B cell (primary cell): ENCODE results near the gene DUOXA2. TPM values are rescaled to one million over a fixed set of nuclear protein-coding genes. Genes with fewer than 3 reads are reported as not detected.

Experiments
- ATAC-seq: fragments of 200-7000 bp; cut with Tn5 transposase; one replicate; pipeline ENCODE4 v1.10.0; 2021; ENCODE audit warnings: low read depth, mild to moderate bottlenecking, moderate number of reproducible peaks, moderate library complexity
- CTCF ChIA-PET: fragments of 350-600 bp; sonication (Branson Sonifier 250); formaldehyde crosslinking; loops from one replicate; lab custom pipeline; 2021; ENCODE audit warnings: antibody characterized with exemption, inconsistent platforms; lab: Charles Lee
- POLR2A ChIA-PET: fragments of 350-600 bp; sonication (Branson Sonifier 250); formaldehyde crosslinking; loops from one replicate; lab custom pipeline; 2021; ENCODE audit warnings: antibody characterized with exemption; lab: Charles Lee
- DNase-seq: peaks from one replicate; pipeline ENCODE4 v3.0.0; 2013
- H2AFZ ChIP-seq: 2 replicates; pipeline ENCODE4 v1.6.1; 2012; ENCODE audit warnings: mild to moderate bottlenecking, low read depth, low read length; ENCODE audit not compliant: insufficient read depth, poor library complexity, severe bottlenecking
- H3K27ac ChIP-seq, 2 donors: 1 replicate in 1 of 2; 2 replicates in 1 of 2; pipeline ENCODE4 v1.5.1; 2012 to 2013; ENCODE audit warnings: low read length in 2 of 2, mild to moderate bottlenecking in 2 of 2, moderate library complexity in 1 of 2
- H3K27me3 ChIP-seq, 4 experiments: fragments of 200-600 bp in 1 of 4; sonication (generic) in 1 of 4; replicated peaks in 1 of 4; 1 replicate in 2 of 4; 2 replicates in 2 of 4; pipeline versions ENCODE4 v1.6.1 to v1.7.0; 2013 to 2016; ENCODE audit warnings: low read length in 3 of 4, mild to moderate bottlenecking in 2 of 4, mixed read lengths in 1 of 4, moderate library complexity in 1 of 4; ENCODE audit not compliant: insufficient read depth in 4 of 4, control insufficient read depth in 3 of 4; ENCODE audit errors: control extremely low read depth in 1 of 4
- H3K36me3 ChIP-seq, 2 experiments: replicated peaks in 1 of 2; 1 replicate in 1 of 2; 2 replicates in 1 of 2; pipeline versions ENCODE4 v1.6.1 to v1.7.1; 2013; ENCODE audit warnings: low read length in 1 of 2; ENCODE audit not compliant: insufficient read depth in 2 of 2, control insufficient read depth in 1 of 2; ENCODE audit errors: control extremely low read depth in 1 of 2, extremely low read depth in 1 of 2
- H3K4me1 ChIP-seq, 2 donors: fragments of 200-600 bp in 1 of 2; sonication (generic) in 1 of 2; 1 replicate in 1 of 2; 2 replicates in 1 of 2; pipeline versions ENCODE4 v1.5.1 to v1.6.1; 2013 to 2017; ENCODE audit warnings: low read length in 2 of 2; ENCODE audit not compliant: control insufficient read depth in 2 of 2, insufficient read depth in 2 of 2
- H3K4me2 ChIP-seq: replicated peaks from 2 replicates; pipeline ENCODE3; 2012; ENCODE audit warnings: mild to moderate bottlenecking, low read depth, low read length; ENCODE audit not compliant: poor library complexity, severe bottlenecking
- H3K4me3 ChIP-seq, 5 experiments: fragments of 200-600 bp in 1 of 5; sonication (generic) in 1 of 5; 1 replicate in 3 of 5; 2 replicates in 2 of 5; pipeline versions ENCODE4 v1.5.1 to v1.7.0; 2011 to 2016; ENCODE audit warnings: low read length in 4 of 5, mild to moderate bottlenecking in 4 of 5, low read depth in 2 of 5, control low read depth in 1 of 5, moderate library complexity in 1 of 5; ENCODE audit not compliant: insufficient read depth in 1 of 5; ENCODE audit errors: control extremely low read depth in 1 of 5, extremely low read depth in 1 of 5
- H3K79me2 ChIP-seq: fragments of 200-600 bp; sonication (generic); one replicate; pipeline ENCODE4 v1.6.0; 2016; ENCODE audit warnings: low read length; ENCODE audit not compliant: control insufficient read depth, insufficient read depth
- H3K9ac ChIP-seq: fragments of 200-600 bp; sonication (generic); 2 replicates; pipeline ENCODE4 v1.6.1; 2017; ENCODE audit warnings: mild to moderate bottlenecking, low read length, moderate library complexity
- H3K9me3 ChIP-seq, 3 donors: one replicate each; pipeline versions ENCODE4 v1.6.1 to v1.7.1; 2013; ENCODE audit warnings: low read length in 2 of 3; ENCODE audit not compliant: control insufficient read depth in 2 of 3, insufficient read depth in 1 of 3; ENCODE audit errors: control extremely low read depth in 1 of 3
- H4K20me1 ChIP-seq: 2 replicates; pipeline ENCODE4 v1.6.0; 2012; ENCODE audit warnings: mild to moderate bottlenecking, low read length; ENCODE audit not compliant: insufficient read depth, control insufficient read depth, poor library complexity, severe bottlenecking
- H3K27ac Mint-ChIP-seq: one replicate; pipeline ENCODE4 v1.8.0; 2021; ENCODE audit warnings: mixed read lengths
- H3K27me3 Mint-ChIP-seq: one replicate; pipeline ENCODE4 v1.8.0; 2021; ENCODE audit warnings: mixed read lengths
- H3K4me1 Mint-ChIP-seq: one replicate; pipeline ENCODE4 v1.8.0; 2021; ENCODE audit warnings: mixed read lengths
- H3K4me3 Mint-ChIP-seq: one replicate; pipeline ENCODE4 v1.8.0; 2021; ENCODE audit warnings: mixed read lengths
- H3K9me3 Mint-ChIP-seq: one replicate; pipeline ENCODE4 v1.8.0; 2022; ENCODE audit warnings: mixed read lengths; ENCODE audit not compliant: insufficient read depth
- CTCF ChIP-seq: fragments of 200-600 bp; IDR thresholded peaks from one replicate; pipeline ENCODE4 v1.8.0; 2022; ENCODE audit warnings: antibody characterized with exemption, mild to moderate bottlenecking
- EZH2 ChIP-seq: IDR thresholded peaks from 2 replicates; pipeline ENCODE4 v1.6.1; 2012; ENCODE audit warnings: borderline replicate concordance, low read depth, mild to moderate bottlenecking, moderate library complexity, low read length; ENCODE audit not compliant: insufficient read depth, poor library complexity, severe bottlenecking
- WGBS: methylation state at CpG from one replicate; pipeline ENCODE4 v1.1.5; 2013; ENCODE audit warnings: missing lambda C conversion rate; ENCODE audit not compliant: insufficient coverage; 5-methylcytosine and 5-hydroxymethylcytosine counted together
- intact Hi-C: fragments of 100-400 bp; cut with micrococcal nuclease; formaldehyde crosslinking; loops from one replicate; pipeline ENCODE4 v1.10.0; 2022
- polyA plus RNA-seq: library from polyadenylated mRNA; depleted of rRNA; stranded (reverse); fragments of >200 nt; gene quantifications from 2 replicates; pipeline ENCODE4 v1.2.3, GENCODE V29; 2012
- total RNA-seq, 2 donors: library from RNA; stranded (reverse); fragments of 120-200 nt in 1 of 2; gene quantifications; 1 replicate in 1 of 2; 2 replicates in 1 of 2; pipeline versions ENCODE4 v1.2.3 to v1.2.4, GENCODE V29; 2013 to 2022

DUOXA2 gene
- total and polyA plus RNA-seq, 2 donors (not counting 1 experiment from before 2014, with no cell fraction given) = not detected

GRCh38 chr15:45138814-45139765, 25.0 kb downstream of the DUOXA2 start:
- H2AFZ ChIP-seq = no peak overlapping the region
- no peaks in the 10 kb centered on the region for H4K20me1 ChIP-seq
- intact Hi-C loops = no loop called here
- no peak for ATAC-seq
- H3K4me1 ChIP-seq = peaks cover 12 to 15% of the 10 kb centered on the region in 2 donors
- Mint-ChIP-seq H3K9me3 (no peaks in the 10 kb centered on the region), H3K4me1 (peaks cover 13% of the 10 kb centered on the region), H3K4me3 (no peak overlapping the region), H3K27me3 (peaks cover 26% of the 10 kb centered on the region), H3K27ac (no peak overlapping the region)
- peaks cover 0 to 6% (median 0%) of the 10 kb centered on the region in 3 donors for H3K9me3 ChIP-seq
- no peak overlapping the region for H3K9ac ChIP-seq
- no peak overlapping the region for H3K4me2 ChIP-seq
- no peaks in the 10 kb centered on the region for H3K79me2 ChIP-seq
- no peaks in the 10 kb centered on the region for H3K36me3 ChIP-seq
- ChIA-PET CTCF (interaction anchor here (0.5 kb wide), 1 partner anchor 303 kb away, joined by 3 read pairs; no protein-coding TSS in a partner anchor), POLR2A (no interaction called here)
- no peak overlapping the region for H3K27ac ChIP-seq
- 100% methylated on average over 8 of the region's 12 CpGs for WGBS
- H3K4me3 ChIP-seq = no peak overlapping the region
- H3K27me3 ChIP-seq = peaks cover 0 to 31% (median 15%) of the 10 kb centered on the region in 4 experiments
- no peak for DNase-seq
- TF ChIP-seq EZH2 = no peak
- TF ChIP-seq CTCF = no peak

GRCh38 chr15:45139770-45140169, 25.6 kb downstream of the DUOXA2 start:
- WGBS = 94% methylated on average over 5 of the region's 6 CpGs
- Histone ChIP-seq H3K27ac (no peak overlapping the region), H3K9me3 (peaks cover 0 to 2% (median 0%) of the 10 kb centered on the region in 3 donors), H3K4me2 (no peak overlapping the region), H3K27me3 (peaks cover 0 to 24% (median 10%) of the 10 kb centered on the region in 4 experiments), H3K9ac (no peak overlapping the region), H3K4me3 (no peak overlapping the region), H3K36me3 (no peaks in the 10 kb centered on the region), H4K20me1 (no peaks in the 10 kb centered on the region), H3K79me2 (no peaks in the 10 kb centered on the region), H2AFZ (no peak overlapping the region), H3K4me1 (peaks cover 11 to 13% of the 10 kb centered on the region in 2 donors)
- Mint-ChIP-seq H3K4me1 (peaks cover 8% of the 10 kb centered on the region), H3K4me3 (no peak overlapping the region), H3K9me3 (no peaks in the 10 kb centered on the region), H3K27me3 (peaks cover 19% of the 10 kb centered on the region), H3K27ac (no peak overlapping the region)
- intact Hi-C loops = no loop called here
- ATAC-seq (no peak), DNase-seq (no peak)
- TF ChIP-seq EZH2 = no peak
- ChIA-PET POLR2A (no interaction called here), CTCF (interaction anchor here (0.5 kb wide), 1 partner anchor 302 kb away, joined by 3 read pairs; no protein-coding TSS in a partner anchor)
